ENCODE measurements around the gene LNP1. TPM values are rescaled to one million over a fixed set of nuclear protein-coding genes. Genes with fewer than 3 reads are reported as not detected.

LNP1 gene
- total RNA-seq, 2 donors from 2014 or later = 4.6 to 6.2 TPM

DNA sequence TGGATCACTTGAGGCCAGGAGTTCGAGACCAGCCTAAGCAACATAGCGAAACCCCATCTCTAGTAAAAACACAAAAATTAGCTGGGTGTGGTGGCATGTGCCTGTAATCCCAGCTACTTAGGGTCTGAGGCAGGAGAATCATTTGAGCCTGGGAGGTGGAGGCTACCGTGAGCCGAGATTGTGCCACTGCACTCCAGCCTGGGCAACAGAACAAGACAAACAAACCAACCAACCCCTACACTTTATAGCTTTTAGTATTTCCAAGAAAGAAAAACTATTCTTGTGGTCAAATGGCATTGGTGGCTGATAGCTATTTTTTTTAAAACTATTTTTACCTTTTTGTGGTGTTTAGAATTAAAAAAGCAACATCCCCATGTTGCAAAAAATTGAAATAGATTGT is 98.3 kb downstream of the LNP1 start:
- H3K27me3 ChIP-seq = no peaks in the 10 kb centered on the region
- H3K4me1 ChIP-seq = no peaks in the 10 kb centered on the region
- H3K36me3 ChIP-seq (replicated peaks in 1 of 2; ENCODE audit: insufficient read depth in 1 of 2, low read depth in 2 of 2) = no peaks in the 10 kb centered on the region
- no peaks in the 10 kb centered on the region for H3K9me3 ChIP-seq
- ATAC-seq (no peak), DNase-seq (no peak)
- intact Hi-C loops (cut with DNase I) = no loop called here
- H3K27ac ChIP-seq = no peak overlapping the region
- WGBS, 2 donors = 96 to 97% methylated on average over 4 of the region's 4 CpGs
- TF ChIP-seq POLR2A (IDR thresholded peaks at IDR 0.05) = no peak
- TF ChIP-seq, protein P1, sequence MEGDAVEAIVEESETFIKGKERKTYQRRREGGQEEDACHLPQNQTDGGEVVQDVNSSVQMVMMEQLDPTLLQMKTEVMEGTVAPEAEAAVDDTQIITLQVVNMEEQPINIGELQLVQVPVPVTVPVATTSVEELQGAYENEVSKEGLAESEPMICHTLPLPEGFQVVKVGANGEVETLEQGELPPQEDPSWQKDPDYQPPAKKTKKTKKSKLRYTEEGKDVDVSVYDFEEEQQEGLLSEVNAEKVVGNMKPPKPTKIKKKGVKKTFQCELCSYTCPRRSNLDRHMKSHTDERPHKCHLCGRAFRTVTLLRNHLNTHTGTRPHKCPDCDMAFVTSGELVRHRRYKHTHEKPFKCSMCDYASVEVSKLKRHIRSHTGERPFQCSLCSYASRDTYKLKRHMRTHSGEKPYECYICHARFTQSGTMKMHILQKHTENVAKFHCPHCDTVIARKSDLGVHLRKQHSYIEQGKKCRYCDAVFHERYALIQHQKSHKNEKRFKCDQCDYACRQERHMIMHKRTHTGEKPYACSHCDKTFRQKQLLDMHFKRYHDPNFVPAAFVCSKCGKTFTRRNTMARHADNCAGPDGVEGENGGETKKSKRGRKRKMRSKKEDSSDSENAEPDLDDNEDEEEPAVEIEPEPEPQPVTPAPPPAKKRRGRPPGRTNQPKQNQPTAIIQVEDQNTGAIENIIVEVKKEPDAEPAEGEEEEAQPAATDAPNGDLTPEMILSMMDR (IDR thresholded peaks at IDR 0.05) = no peak
- H3K4me3 ChIP-seq = no peak overlapping the region

DNA sequence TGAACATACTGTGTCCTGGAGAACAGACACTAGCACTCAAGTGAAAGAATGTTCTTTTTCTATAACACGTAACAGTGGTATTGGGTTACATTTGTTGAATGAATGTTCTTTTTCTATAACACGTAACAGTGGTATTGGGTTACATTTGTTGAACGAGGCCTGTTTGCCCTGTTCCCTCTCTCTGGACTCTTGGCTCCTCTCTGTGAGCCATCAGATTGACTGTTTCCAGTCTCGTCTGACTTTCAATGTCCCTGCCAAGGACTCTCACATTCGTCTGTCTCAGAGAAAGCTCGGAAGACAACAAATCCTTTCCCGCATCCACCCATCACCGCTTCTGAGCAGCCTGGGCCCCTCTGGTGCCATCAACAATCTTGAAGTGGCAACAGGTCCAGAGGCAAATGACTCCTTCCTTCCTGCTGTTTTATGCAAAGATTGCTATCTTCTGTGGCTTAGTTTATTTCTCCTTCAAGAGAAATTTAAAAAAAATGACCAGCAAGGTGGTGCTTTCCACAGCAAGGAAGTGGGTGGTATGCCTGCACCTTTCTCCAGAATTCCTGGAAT is 99.1 kb downstream of the LNP1 start:
- ATAC-seq (no peak), DNase-seq (no peak)
- TF ChIP-seq POLR2A (IDR thresholded peaks at IDR 0.05) = no peak
- TF ChIP-seq, protein P1 (IDR thresholded peaks at IDR 0.05) = no peak
- H3K36me3 ChIP-seq (replicated peaks in 1 of 2; ENCODE audit: insufficient read depth in 1 of 2, low read depth in 2 of 2) = no peaks in the 10 kb centered on the region
- 77 to 89% methylated on average over 8 of the region's 8 CpGs for WGBS, 2 donors
- intact Hi-C loops (cut with DNase I) = no loop called here
- H3K4me1 ChIP-seq = no peaks in the 10 kb centered on the region
- no peak overlapping the region for H3K27ac ChIP-seq
- no peaks in the 10 kb centered on the region for H3K27me3 ChIP-seq
- H3K4me3 ChIP-seq = no peak overlapping the region
- no peaks in the 10 kb centered on the region for H3K9me3 ChIP-seq

DNA sequence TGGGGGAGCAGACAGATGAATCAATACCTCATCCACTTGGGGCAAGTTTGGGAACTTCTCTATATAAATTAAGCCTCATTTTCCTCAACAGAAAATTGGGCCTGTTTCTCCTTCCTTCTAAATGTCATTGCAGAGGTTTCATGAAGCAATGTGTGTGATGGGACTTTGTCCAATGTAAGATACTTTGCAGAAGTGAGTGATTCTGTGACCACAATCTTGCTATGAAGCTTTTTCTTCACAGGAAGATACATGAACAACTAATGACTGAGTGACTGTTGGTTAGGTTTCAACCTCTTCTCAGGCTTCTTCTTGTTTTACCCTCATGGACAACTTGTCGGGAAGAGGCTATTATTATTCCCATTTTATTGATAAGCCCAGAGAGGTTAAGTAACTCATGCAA is 102.1 kb downstream of the LNP1 start:
- 90 to 95% methylated on average over 1 of the region's 1 CpG for WGBS, 2 donors
- no peak for TF ChIP-seq POLR2A (IDR thresholded peaks at IDR 0.05)
- TF ChIP-seq, protein P1 (IDR thresholded peaks at IDR 0.05) = no peak
- DNase-seq (no peak), ATAC-seq (no peak)
- intact Hi-C loops (cut with DNase I) = no loop called here
- peaks cover 0 to 9% (median 0%) of the 10 kb centered on the region in 3 donors for H3K9me3 ChIP-seq
- no peak overlapping the region for H3K27ac ChIP-seq
- H3K4me1 ChIP-seq = no peaks in the 10 kb centered on the region
- no peaks in the 10 kb centered on the region for H3K27me3 ChIP-seq
- H3K4me3 ChIP-seq = no peak overlapping the region
- no peaks in the 10 kb centered on the region for H3K36me3 ChIP-seq (replicated peaks in 1 of 2; ENCODE audit: insufficient read depth in 1 of 2, low read depth in 2 of 2)

Other genes with a start within 250 kb of the LNP1 start
- gene TBC1D23, start 140.5 kb upstream of the LNP1 start, total RNA-seq = 10 to 100 TPM; 11.5 to 49.8 TPM
- gene NIT2, start 66.8 kb upstream of the LNP1 start, total RNA-seq = 10 to 100 TPM; 21.5 to 32.6 TPM
- 10 to 100 TPM; 17.1 to 25.9 TPM for gene TOMM70, start 450 bp upstream of the LNP1 start, total RNA-seq
- 10 to 100 TPM; 13.7 to 24.1 TPM for gene TMEM45A, start 91.1 kb downstream of the LNP1 start, total RNA-seq
- not detected for gene ADGRG7, start 208.1 kb downstream of the LNP1 start, total RNA-seq

Data from body of pancreas (tissue), 4 donors.